T-cell (primary cell): ENCODE data around the gene SNX21. TPM values are rescaled to one million over a fixed set of nuclear protein-coding genes. Genes with fewer than 3 reads are reported as not detected.

Experiments
- ATAC-seq, 4 experiments: fragments of 200-7000 bp in 3 of 4; fragments of 150-1000 bp in 1 of 4; cut with Tn5 transposase; replicated peaks in 1 of 4; 1 replicate in 3 of 4; 2 replicates in 1 of 4; pipeline ENCODE4 v1.10.0; 2021; ENCODE audit warnings: moderate library complexity in 3 of 4, mild to moderate bottlenecking in 2 of 4, moderate number of reproducible peaks in 1 of 4
- CTCF ChIA-PET, 2 donors: fragments of 300-600 bp; sonication (Branson Sonifier 250); formaldehyde crosslinking; loops; one replicate each; lab custom pipeline; 2022; ENCODE audit warnings: antibody characterized with exemption in 2 of 2; lab: Charles Lee
- POLR2A ChIA-PET, 2 donors: fragments of 300-600 bp; sonication (Branson Sonifier 250); formaldehyde crosslinking; loops; one replicate each; lab custom pipeline; 2022; ENCODE audit warnings: antibody characterized with exemption in 2 of 2; lab: Charles Lee
- DNase-seq, 35 experiments: peaks; one replicate each; pipeline versions ENCODE4 v3.0.0 to v3.0.0-alpha.2; 2013 to 2023
- H3K27ac ChIP-seq: one replicate; pipeline ENCODE4 v1.5.1; 2013; ENCODE audit warnings: low read length
- H3K27me3 ChIP-seq, 2 experiments: replicated peaks in 1 of 2; 1 replicate in 1 of 2; 2 replicates in 1 of 2; pipeline versions ENCODE4 v1.6.1 to v1.7.0; 2013; ENCODE audit warnings: low read length in 1 of 2, mixed read lengths in 1 of 2; ENCODE audit not compliant: control insufficient read depth in 2 of 2, insufficient read depth in 2 of 2; ENCODE audit errors: extremely low read depth in 1 of 2
- H3K36me3 ChIP-seq, 2 donors: 1 replicate in 1 of 2; 2 replicates in 1 of 2; pipeline versions ENCODE4 v1.6.1 to v1.7.0; 2013; ENCODE audit warnings: low read length in 1 of 2; ENCODE audit not compliant: control insufficient read depth in 2 of 2, insufficient read depth in 1 of 2; ENCODE audit errors: extremely low read depth in 1 of 2
- H3K4me1 ChIP-seq, 2 experiments: 1 replicate in 1 of 2; 2 replicates in 1 of 2; pipeline versions ENCODE4 v1.6.1 to v1.7.0; 2013; ENCODE audit warnings: low read length in 2 of 2, mixed read lengths in 1 of 2; ENCODE audit not compliant: insufficient read depth in 2 of 2, control insufficient read depth in 1 of 2; ENCODE audit errors: extremely low read depth in 1 of 2
- H3K4me3 ChIP-seq, 2 donors: 1 replicate in 1 of 2; 2 replicates in 1 of 2; pipeline versions ENCODE4 v1.5.1 to v1.7.0; 2013; ENCODE audit warnings: mild to moderate bottlenecking in 2 of 2, low read length in 1 of 2, moderate library complexity in 1 of 2; ENCODE audit not compliant: control insufficient read depth in 1 of 2; ENCODE audit errors: extremely low read depth in 1 of 2
- H3K9me3 ChIP-seq: 2 replicates; pipeline ENCODE4 v1.7.0; 2013
- H3K27ac Mint-ChIP-seq, 2 donors: one replicate each; pipeline ENCODE4 v1.8.0; 2020 to 2021; ENCODE audit warnings: mild to moderate bottlenecking in 2 of 2, mixed read lengths in 2 of 2
- H3K27me3 Mint-ChIP-seq, 2 donors: one replicate each; pipeline ENCODE4 v1.8.0; 2021 to 2022; ENCODE audit warnings: mixed read lengths in 2 of 2
- H3K36me3 Mint-ChIP-seq: one replicate; pipeline ENCODE4 v1.8.0; 2021; ENCODE audit warnings: mixed read lengths
- H3K4me1 Mint-ChIP-seq, 3 donors: one replicate each; pipeline ENCODE4 v1.8.0; 2020 to 2022; ENCODE audit warnings: mixed read lengths in 3 of 3, mild to moderate bottlenecking in 1 of 3
- H3K4me3 Mint-ChIP-seq, 3 donors: one replicate each; pipeline ENCODE4 v1.8.0; 2020 to 2022; ENCODE audit warnings: mild to moderate bottlenecking in 3 of 3, mixed read lengths in 3 of 3, moderate library complexity in 3 of 3
- H3K9me3 Mint-ChIP-seq, 3 donors: one replicate each; pipeline ENCODE4 v1.8.0; 2020 to 2022; ENCODE audit warnings: mixed read lengths in 3 of 3
- WGBS: methylation state at CpG from one replicate; pipeline ENCODE4 v1.1.5; 2013; ENCODE audit warnings: missing lambda C conversion rate; ENCODE audit not compliant: insufficient coverage; 5-methylcytosine and 5-hydroxymethylcytosine counted together
- total RNA-seq, 35 experiments: library from RNA in 6 of 35; stranded (reverse) in 6 of 35; fragments of 120-200 nt in 1 of 35; gene quantifications; one replicate each; pipeline versions ENCODE4 v1.2.1 to v1.2.4 and lab custom pipeline; 2013 to 2026

SNX21 gene
- total RNA-seq, 5 donors from 2014 or later (not counting 1 experiment from before 2014, with no cell fraction given), result 1.1 to 3.5 (median 2.1) TPM

GRCh38 chr20:45887346-45887715 is 53.7 kb downstream of the SNX21 start, which contains the start of gene SPATA25:
Gene SPATA25, minus strand, starts transcription at chr20:45887622. Its CDS starts 32 bp downstream, at chr20:45887590.
- CTCF ChIA-PET, result no interaction called here
- Histone ChIP-seq H3K4me3 (no peak within 1 kb of the TSS), H3K27me3 (no peaks in the 10 kb centered on the region), H3K27ac (no peak within 1 kb of the TSS), H3K9me3 (no peaks in the 10 kb centered on the region), H3K4me1 (peaks cover 4 to 36% of the 10 kb centered on the region in 2 experiments), H3K36me3 (peaks cover 10 to 22% of the 10 kb centered on the region in 2 donors)
- DNase-seq (no peak), ATAC-seq (no peak)
- peaks cover 43 to 57% (median 56%) of the 10 kb centered on the region in 3 donors for H3K4me1 Mint-ChIP-seq
- no CpG with 5 or more reads among the region's 8 CpGs for WGBS
- peaks cover 16% of the 10 kb centered on the region for H3K36me3 Mint-ChIP-seq
- H3K27ac Mint-ChIP-seq, result peak within 1 kb of the TSS; percentile 36 to 52
- H3K4me3 Mint-ChIP-seq, result no peak within 1 kb of the TSS
- H3K27me3 Mint-ChIP-seq, result no peaks in the 10 kb centered on the region
- POLR2A ChIA-PET, result no interaction called here
- H3K9me3 Mint-ChIP-seq, result no peaks in the 10 kb centered on the region

GRCh38 chr20:45888681-45889080 is 55.1 kb downstream of the SNX21 start:
- Histone ChIP-seq H3K27me3 (no peaks in the 10 kb centered on the region), H3K4me1 (peaks cover 4 to 47% of the 10 kb centered on the region in 2 experiments), H3K36me3 (peaks cover 6 to 10% of the 10 kb centered on the region in 2 donors), H3K9me3 (no peaks in the 10 kb centered on the region), H3K27ac (no peak overlapping the region), H3K4me3 (no peak overlapping the region)
- 93% methylated on average over 3 of the region's 3 CpGs for WGBS
- H3K9me3 Mint-ChIP-seq, result no peaks in the 10 kb centered on the region
- ChIA-PET CTCF (interaction anchor here (0.5 kb wide), 2 partner anchors 44 to 82 kb away, joined by 5 read pairs; no protein-coding TSS in a partner anchor), POLR2A (interaction anchor here in 1 of 2 donors (0.6 kb wide), 1 partner anchor 57 kb away, joined by 3 read pairs; no protein-coding TSS in a partner anchor)
- no peak for ATAC-seq
- H3K4me1 Mint-ChIP-seq, result peaks cover 35 to 57% (median 56%) of the 10 kb centered on the region in 3 donors
- no peaks in the 10 kb centered on the region for H3K27me3 Mint-ChIP-seq
- no peak overlapping the region for H3K27ac Mint-ChIP-seq
- no peak for DNase-seq
- H3K4me3 Mint-ChIP-seq, result no peak overlapping the region
- peaks cover 7% of the 10 kb centered on the region for H3K36me3 Mint-ChIP-seq

GRCh38 chr20:45890077-45890984 is 56.7 kb downstream of the SNX21 start:
- Mint-ChIP-seq H3K4me3 (peak overlapping the region; percentile 91 to 92 (median 92)), H3K27me3 (no peaks in the 10 kb centered on the region), H3K27ac (peak overlapping the region; percentile 88 to 94), H3K36me3 (peaks cover 9% of the 10 kb centered on the region), H3K4me1 (peaks cover 24 to 50% (median 49%) of the 10 kb centered on the region in 3 donors), H3K9me3 (no peaks in the 10 kb centered on the region)
- Histone ChIP-seq H3K4me3 (peak overlapping the region; percentile 82 to 90), H3K27me3 (no peaks in the 10 kb centered on the region), H3K36me3 (peaks cover 8 to 18% of the 10 kb centered on the region in 2 donors), H3K4me1 (peaks cover 4 to 41% of the 10 kb centered on the region in 2 experiments), H3K27ac (peak overlapping the region; percentile 40), H3K9me3 (no peaks in the 10 kb centered on the region)
- POLR2A ChIA-PET, result no interaction called here
- CTCF ChIA-PET, result interaction anchor here (0.7 to 1.3 kb wide), 5 partner anchors 9 to 192 kb away, joined by 3 to 6 read pairs (median 4); partner anchors contain the start of gene ZSWIM1 (in 1 of the 2)
- 9% methylated on average over 79 of the region's 79 CpGs for WGBS
- DNase-seq (peak in 31 of 35 experiments; percentile 21 to 63 (median 35)), ATAC-seq (peak; percentile 30 to 42 (median 32))

GRCh38 chr20:45890985-45891983 is 57.7 kb downstream of the SNX21 start, which contains the start of the genes CTSA and NEURL2:
Gene CTSA, plus strand, starts transcription at chr20:45891335. Its CDS starts 234 bp downstream, at chr20:45891569.
Gene NEURL2, minus strand, starts transcription at chr20:45891208. Its CDS starts 217 bp downstream, at chr20:45890991.
- Histone ChIP-seq H3K4me1 (peaks cover 4 to 41% of the 10 kb centered on the region in 2 experiments), H3K4me3 (peak within 1 kb of the TSS; percentile 82 to 90), H3K36me3 (peaks cover 8 to 18% of the 10 kb centered on the region in 2 donors), H3K27me3 (no peaks in the 10 kb centered on the region), H3K27ac (peak within 1 kb of the TSS; percentile 40), H3K9me3 (no peaks in the 10 kb centered on the region)
- Mint-ChIP-seq H3K27me3 (no peaks in the 10 kb centered on the region), H3K4me1 (peaks cover 22 to 46% (median 43%) of the 10 kb centered on the region in 3 donors), H3K9me3 (no peaks in the 10 kb centered on the region), H3K4me3 (peak within 1 kb of the TSS; percentile 91 to 92 (median 92)), H3K27ac (peak within 1 kb of the TSS; percentile 88 to 94), H3K36me3 (peaks cover 9% of the 10 kb centered on the region)
- ChIA-PET POLR2A (interaction anchor here in 1 of 2 donors (0.5 kb wide), 1 partner anchor 44 kb away, joined by 9 read pairs; no protein-coding TSS in a partner anchor), CTCF (interaction anchor here in 1 of 2 donors (1.0 to 1.5 kb wide), 3 partner anchors 35 to 69 kb away, joined by 3 to 6 read pairs (median 6); no protein-coding TSS in a partner anchor)
- peak; percentile 49 to 88 (median 74) for DNase-seq
- ATAC-seq, result peak; percentile 81 to 91 (median 85)
- WGBS, result under 1% methylated on average over 74 of the region's 78 CpGs

GRCh38 chr20:45892049-45892825 is 58.6 kb downstream of the SNX21 start:
- POLR2A ChIA-PET, result no interaction called here
- peaks cover 22 to 43% (median 43%) of the 10 kb centered on the region in 3 donors for H3K4me1 Mint-ChIP-seq
- H3K4me3 Mint-ChIP-seq, result peak overlapping the region; percentile 91 to 92 (median 92)
- H3K27me3 Mint-ChIP-seq, result no peaks in the 10 kb centered on the region
- peak overlapping the region; percentile 75 to 85 for H3K27ac Mint-ChIP-seq
- H3K4me3 ChIP-seq, result peak overlapping the region; percentile 82 to 90
- H3K27me3 ChIP-seq, result no peaks in the 10 kb centered on the region
- H3K27ac ChIP-seq, result peak overlapping the region; percentile 40
- no peak for DNase-seq
- no peaks in the 10 kb centered on the region for H3K9me3 Mint-ChIP-seq
- CTCF ChIA-PET, result interaction anchor here (0.7 to 1.8 kb wide), 5 partner anchors 36 to 93 kb away, joined by 3 to 6 read pairs (median 3); no protein-coding TSS in a partner anchor
- peaks cover 13 to 23% of the 10 kb centered on the region in 2 donors for H3K36me3 ChIP-seq
- no peak for ATAC-seq
- peaks cover 4 to 41% of the 10 kb centered on the region in 2 experiments for H3K4me1 ChIP-seq
- no peaks in the 10 kb centered on the region for H3K9me3 ChIP-seq
- peaks cover 9% of the 10 kb centered on the region for H3K36me3 Mint-ChIP-seq
- WGBS, result 80% methylated on average over 6 of the region's 9 CpGs
